Measurements from ENCODE around the gene CCDC107.

Gene CCDC107

DNA sequence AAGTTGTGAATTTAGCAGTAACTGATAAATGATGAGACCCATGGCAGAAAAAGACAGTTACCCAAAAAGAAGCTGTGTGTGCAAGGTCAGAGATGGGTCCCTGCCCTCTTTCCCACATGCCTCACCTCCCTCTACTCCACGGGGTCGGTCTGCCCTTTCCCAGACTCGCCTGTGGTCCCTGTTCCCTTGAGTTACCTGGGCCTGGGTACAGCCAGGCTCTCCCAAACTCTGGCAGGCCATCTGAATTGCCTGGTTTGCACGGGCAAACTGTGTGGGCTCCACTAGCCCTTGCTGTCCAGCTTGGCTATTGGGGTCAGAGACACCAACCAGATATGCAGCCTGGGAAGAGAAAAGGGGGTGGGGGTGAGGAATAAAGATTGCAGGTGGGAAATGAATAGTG, 50.1 kb downstream of the CCDC107 start:
- DNase-seq: no peak

DNA sequence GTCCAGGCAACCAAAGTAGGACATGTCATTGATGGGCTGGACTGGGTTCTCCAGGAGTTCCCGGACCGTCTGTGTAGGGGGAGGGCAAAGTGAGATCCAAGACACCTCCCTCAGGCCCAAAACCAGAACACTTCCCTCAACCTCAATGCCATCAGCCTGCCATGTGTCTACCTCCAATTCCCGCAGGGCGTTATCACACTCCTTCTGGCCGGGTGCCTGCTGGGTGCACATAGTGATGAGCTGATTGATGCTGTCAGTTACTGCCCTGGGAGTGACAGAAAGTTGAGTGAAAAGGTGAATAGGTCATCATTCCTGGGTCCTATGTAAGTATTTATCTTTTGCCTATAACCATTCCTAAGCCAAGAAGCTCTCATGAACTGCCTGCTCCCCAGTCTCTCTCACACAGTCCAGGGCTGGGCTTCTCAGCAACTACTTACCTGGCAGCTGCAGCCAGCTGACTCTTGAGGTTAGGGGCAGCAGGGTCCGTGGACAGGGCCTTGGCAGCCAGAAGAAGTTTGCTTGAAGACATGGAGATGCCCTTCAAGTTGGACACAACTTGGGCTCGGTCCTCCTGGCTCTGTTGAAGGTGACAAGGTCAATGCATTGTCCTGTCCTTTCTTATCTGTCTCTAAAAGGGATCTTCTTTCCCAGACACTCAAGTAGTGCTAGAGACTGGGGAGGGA, 52.9 kb downstream of the CCDC107 start:
- DNase-seq: no peak
